GM19397 (cell line): ENCODE measurements around the gene RPA1.

ENCODE experiments used
- ATAC-seq: cut with Tn5 transposase; IDR thresholded peaks from one replicate; pipeline ENCODE4 v1.9.1; 2021; ENCODE audit warnings: mild to moderate bottlenecking, moderate library complexity; ENCODE audit not compliant: unreplicated experiment

RPA1 gene

DNA sequence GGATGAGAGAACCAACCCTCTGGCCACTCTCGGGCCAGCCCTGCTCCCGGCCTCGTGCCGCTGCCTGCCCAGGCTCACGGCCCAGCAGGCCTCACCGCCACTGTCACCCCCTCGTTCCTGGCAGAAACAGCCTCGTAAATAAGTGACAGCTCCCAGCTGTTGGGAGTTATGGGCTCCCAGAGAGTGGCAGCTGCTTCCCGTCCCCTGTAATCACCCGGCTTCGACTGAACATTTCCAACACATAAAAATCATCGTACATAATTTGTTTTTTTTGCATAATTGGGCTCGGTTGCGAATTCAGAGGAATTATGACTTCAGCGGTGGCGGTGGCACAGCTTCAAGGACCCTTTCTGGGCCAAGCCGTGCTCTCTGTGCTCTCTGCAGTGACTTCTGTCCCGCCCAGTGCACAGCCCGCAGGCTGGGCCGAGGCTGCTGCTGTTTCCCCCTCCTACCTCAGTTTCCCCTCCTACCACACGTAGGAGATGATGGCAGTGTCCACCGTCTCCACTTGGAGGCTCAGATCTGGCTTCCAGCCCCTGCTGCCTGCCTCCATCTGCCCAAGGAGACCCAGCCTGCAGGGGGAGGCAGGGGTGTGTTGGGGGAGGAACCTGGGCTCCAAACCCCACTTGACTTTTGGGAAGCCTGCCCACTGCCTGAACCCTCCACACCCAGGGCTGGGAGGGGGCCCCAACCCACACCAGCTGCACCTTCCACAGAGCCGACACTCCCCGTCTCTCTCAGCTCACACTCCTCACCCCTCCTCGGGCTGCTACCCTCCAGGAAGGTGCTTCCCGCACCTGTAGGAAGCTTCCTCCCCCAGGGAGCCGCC, 110.4 kb downstream of the RPA1 start:
- no peak for ATAC-seq

DNA sequence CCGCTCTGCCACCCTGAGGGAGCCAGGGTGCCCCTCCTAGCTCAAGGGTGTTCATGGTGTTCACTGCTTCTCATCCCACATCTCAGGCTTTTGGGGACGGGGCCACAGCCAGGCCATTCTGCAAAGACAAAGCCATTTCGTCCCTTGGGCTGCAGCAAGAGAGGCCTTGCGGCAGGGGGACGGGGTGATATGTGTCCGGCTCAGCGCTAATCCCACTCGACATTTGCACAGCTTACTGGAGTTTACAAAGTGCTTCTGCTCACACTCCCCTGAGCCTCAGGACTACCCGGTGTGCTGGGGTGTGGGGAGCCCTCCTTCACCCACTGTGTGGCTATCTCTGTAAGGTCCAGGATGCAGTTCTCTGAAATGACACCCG, 111.0 kb downstream of the RPA1 start:
- no peak for ATAC-seq

- no peak for ATAC-seq
These were observed 111.7 kb downstream of the RPA1 start for GRCh38 chr17:1941272-1942065.

- ATAC-seq: no peak
These were observed 112.2 kb downstream of the RPA1 start for GRCh38 chr17:1942066-1942365.

- no peak for ATAC-seq
These were observed 113.0 kb downstream of the RPA1 start for GRCh38 chr17:1942666-1943435.

GRCh38 chr17:1943436-1943831, 113.6 kb downstream of the RPA1 start:
- no peak for ATAC-seq

- no peak for ATAC-seq
These were observed 115.8 kb downstream of the RPA1 start for GRCh38 chr17:1945621-1946020.

GRCh38 chr17:1946021-1946932, 116.5 kb downstream of the RPA1 start:
- ATAC-seq: no peak

DNA sequence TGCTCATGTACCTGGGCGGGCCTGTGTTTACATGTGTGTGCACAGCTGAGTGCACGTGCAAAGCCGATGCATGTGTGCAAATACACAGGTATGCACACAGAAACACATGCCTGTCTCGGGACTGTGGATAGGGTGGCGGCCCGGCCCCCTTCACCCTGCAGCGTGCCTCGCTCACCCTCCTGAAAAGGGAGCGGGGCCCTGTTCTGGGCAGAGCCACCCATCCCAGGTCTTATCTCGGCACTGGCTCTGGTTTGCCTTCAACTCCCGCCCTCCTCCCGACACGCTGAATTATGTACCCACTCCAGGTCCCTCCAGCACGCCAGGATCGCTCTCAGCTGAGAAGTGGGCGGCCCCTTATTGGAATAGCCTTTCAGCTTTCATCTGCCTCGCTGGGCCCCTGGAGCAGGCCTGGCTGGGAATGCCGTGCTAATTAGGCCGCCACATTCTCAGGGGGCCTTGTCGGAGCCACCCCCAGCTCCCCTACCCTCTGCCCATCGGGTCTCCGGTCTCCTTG, 117.5 kb downstream of the RPA1 start:
- ATAC-seq: no peak

GRCh38 chr17:1947743-1948516, 118.1 kb downstream of the RPA1 start:
- no peak for ATAC-seq

DNA sequence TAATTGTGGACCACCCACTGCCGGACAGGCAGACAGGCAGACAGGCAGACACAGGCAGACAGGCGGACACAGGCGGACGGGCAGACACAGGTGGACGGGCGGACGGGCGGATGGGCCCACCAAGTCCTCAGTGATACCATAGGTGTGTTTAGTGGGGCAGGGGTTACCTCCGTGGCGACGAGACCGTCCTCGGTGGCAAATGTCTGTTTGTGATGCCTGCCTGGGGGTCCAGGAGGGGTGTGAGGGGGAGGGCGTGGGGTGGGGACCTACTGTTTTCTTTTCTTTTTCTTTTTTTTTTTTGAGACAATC, 118.7 kb downstream of the RPA1 start:
- ATAC-seq: no peak
